HCT116 (cell line): Measurements from ENCODE around the gene SDF2.

Source experiments
- CEBPB ChIP-seq: IDR thresholded peaks from 2 replicates; pipeline ENCODE4 v1.6.1; 2012; ENCODE audit warnings: low read depth
- EZH2phosphoT487 ChIP-seq: fragments of 200-600 bp; IDR thresholded peaks from 2 replicates; pipeline ENCODE4 v1.6.1; 2018; ENCODE audit warnings: antibody characterized with exemption, borderline replicate concordance
- POLR2A ChIP-seq: IDR thresholded peaks from 2 replicates; pipeline ENCODE4 v1.7.0; 2011; ENCODE audit warnings: borderline replicate concordance; ENCODE audit not compliant: insufficient read depth, insufficient read length; ENCODE audit errors: extremely low read depth
- POLR2AphosphoS5 ChIP-seq: IDR thresholded peaks from 2 replicates; pipeline ENCODE4 v1.6.1; 2011; ENCODE audit warnings: mild to moderate bottlenecking, low read depth, low read length, moderate library complexity
- SIN3A ChIP-seq: IDR thresholded peaks from 2 replicates; pipeline ENCODE4 v1.6.1; 2012; ENCODE audit warnings: low read depth
- SP1 ChIP-seq: IDR thresholded peaks from 2 replicates; pipeline ENCODE4 v1.6.1; 2012; ENCODE audit warnings: low read depth
- SRF ChIP-seq: IDR thresholded peaks from 2 replicates; pipeline ENCODE4 v1.6.1; 2012; ENCODE audit warnings: low read depth
- TCF7L2 ChIP-seq: IDR thresholded peaks from 2 replicates; pipeline ENCODE4 v1.7.0; 2011; ENCODE audit warnings: borderline replicate concordance, inconsistent platforms; ENCODE audit not compliant: insufficient read depth, insufficient read length; ENCODE audit errors: extremely low read depth
- ZFX ChIP-seq: fragments of 450-650 bp; IDR thresholded peaks from 2 replicates; pipeline ENCODE4 v1.6.1; 2017
- TF ChIP-seq, protein P1 (sequence below): IDR thresholded peaks from 2 replicates; pipeline ENCODE4 v1.6.1; 2012; ENCODE audit warnings: low read depth
- TF ChIP-seq, protein P2 (sequence below), 3 experiments: fragments of 200-600 bp in 1 of 3; sonication (generic) in 1 of 3; IDR thresholded peaks in 2 of 3; conservative IDR thresholded peaks in 1 of 3; 2 replicates each; pipeline ENCODE4 v1.5.1; 2012 to 2017; ENCODE audit warnings: low read depth in 2 of 3, low read length in 2 of 3, antibody characterized with exemption in 1 of 3, borderline replicate concordance in 1 of 3, control low read depth in 1 of 3, mild to moderate bottlenecking in 1 of 3, mixed read lengths in 1 of 3, mixed run types in 1 of 3, moderate library complexity in 1 of 3; ENCODE audit not compliant: insufficient read depth in 1 of 3
- TF ChIP-seq, protein P3 (sequence below): IDR thresholded peaks from 2 replicates; pipeline ENCODE4 v1.6.1; 2011; ENCODE audit warnings: mild to moderate bottlenecking, low read length, moderate library complexity; ENCODE audit not compliant: insufficient replicate concordance; ENCODE audit errors: extremely low read depth
- TF ChIP-seq, protein P4 (sequence below): IDR thresholded peaks from 2 replicates; pipeline ENCODE4 v1.6.1; 2012

DNA sequence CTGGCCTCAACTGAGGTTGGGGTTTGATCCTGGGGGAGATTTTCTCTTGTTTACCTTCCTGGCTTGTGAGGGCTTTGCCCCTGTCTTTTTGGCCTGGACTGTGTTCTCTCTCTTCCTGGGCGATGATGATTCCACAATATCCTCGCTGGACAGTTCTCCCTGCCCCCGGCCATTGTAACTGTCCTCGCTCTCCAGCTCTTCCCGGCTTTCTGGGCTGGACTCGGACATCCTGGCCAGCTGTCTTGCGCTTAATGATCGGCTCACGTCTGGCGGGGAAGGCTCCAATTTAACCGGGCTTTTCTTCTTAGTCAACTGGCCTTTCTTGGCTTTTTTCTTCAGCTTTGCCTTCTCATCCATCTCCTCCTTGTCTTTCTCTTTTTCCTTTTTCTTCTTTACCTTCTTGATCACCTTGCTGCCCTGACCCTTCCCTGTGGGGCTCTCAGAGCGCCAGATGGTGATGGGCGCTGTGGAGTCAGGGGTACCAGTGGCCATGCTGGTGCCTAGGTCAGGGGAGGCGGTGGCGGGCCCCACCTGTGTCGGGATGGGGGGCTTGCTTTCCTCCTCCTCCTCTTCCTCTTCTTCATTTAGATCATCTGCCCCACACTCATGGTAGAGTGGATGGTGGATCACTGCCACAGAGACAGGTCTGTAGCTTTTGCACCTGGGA is 42.0 kb upstream of the SDF2 start:
- TF ChIP-seq TCF7L2 = no peak
- TF ChIP-seq, protein P1, sequence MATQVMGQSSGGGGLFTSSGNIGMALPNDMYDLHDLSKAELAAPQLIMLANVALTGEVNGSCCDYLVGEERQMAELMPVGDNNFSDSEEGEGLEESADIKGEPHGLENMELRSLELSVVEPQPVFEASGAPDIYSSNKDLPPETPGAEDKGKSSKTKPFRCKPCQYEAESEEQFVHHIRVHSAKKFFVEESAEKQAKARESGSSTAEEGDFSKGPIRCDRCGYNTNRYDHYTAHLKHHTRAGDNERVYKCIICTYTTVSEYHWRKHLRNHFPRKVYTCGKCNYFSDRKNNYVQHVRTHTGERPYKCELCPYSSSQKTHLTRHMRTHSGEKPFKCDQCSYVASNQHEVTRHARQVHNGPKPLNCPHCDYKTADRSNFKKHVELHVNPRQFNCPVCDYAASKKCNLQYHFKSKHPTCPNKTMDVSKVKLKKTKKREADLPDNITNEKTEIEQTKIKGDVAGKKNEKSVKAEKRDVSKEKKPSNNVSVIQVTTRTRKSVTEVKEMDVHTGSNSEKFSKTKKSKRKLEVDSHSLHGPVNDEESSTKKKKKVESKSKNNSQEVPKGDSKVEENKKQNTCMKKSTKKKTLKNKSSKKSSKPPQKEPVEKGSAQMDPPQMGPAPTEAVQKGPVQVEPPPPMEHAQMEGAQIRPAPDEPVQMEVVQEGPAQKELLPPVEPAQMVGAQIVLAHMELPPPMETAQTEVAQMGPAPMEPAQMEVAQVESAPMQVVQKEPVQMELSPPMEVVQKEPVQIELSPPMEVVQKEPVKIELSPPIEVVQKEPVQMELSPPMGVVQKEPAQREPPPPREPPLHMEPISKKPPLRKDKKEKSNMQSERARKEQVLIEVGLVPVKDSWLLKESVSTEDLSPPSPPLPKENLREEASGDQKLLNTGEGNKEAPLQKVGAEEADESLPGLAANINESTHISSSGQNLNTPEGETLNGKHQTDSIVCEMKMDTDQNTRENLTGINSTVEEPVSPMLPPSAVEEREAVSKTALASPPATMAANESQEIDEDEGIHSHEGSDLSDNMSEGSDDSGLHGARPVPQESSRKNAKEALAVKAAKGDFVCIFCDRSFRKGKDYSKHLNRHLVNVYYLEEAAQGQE = no peak
- TF ChIP-seq, protein P2, sequence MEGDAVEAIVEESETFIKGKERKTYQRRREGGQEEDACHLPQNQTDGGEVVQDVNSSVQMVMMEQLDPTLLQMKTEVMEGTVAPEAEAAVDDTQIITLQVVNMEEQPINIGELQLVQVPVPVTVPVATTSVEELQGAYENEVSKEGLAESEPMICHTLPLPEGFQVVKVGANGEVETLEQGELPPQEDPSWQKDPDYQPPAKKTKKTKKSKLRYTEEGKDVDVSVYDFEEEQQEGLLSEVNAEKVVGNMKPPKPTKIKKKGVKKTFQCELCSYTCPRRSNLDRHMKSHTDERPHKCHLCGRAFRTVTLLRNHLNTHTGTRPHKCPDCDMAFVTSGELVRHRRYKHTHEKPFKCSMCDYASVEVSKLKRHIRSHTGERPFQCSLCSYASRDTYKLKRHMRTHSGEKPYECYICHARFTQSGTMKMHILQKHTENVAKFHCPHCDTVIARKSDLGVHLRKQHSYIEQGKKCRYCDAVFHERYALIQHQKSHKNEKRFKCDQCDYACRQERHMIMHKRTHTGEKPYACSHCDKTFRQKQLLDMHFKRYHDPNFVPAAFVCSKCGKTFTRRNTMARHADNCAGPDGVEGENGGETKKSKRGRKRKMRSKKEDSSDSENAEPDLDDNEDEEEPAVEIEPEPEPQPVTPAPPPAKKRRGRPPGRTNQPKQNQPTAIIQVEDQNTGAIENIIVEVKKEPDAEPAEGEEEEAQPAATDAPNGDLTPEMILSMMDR (IDR thresholded peaks at IDR 0.05 in 2 of 3, conservative IDR thresholded peaks at IDR 0.05 in 1 of 3; ENCODE audit: borderline replicate concordance in 1 of 3, insufficient read depth in 1 of 3, low read depth in 2 of 3, low read length in 2 of 3) = no peak
- TF ChIP-seq, protein P3, sequence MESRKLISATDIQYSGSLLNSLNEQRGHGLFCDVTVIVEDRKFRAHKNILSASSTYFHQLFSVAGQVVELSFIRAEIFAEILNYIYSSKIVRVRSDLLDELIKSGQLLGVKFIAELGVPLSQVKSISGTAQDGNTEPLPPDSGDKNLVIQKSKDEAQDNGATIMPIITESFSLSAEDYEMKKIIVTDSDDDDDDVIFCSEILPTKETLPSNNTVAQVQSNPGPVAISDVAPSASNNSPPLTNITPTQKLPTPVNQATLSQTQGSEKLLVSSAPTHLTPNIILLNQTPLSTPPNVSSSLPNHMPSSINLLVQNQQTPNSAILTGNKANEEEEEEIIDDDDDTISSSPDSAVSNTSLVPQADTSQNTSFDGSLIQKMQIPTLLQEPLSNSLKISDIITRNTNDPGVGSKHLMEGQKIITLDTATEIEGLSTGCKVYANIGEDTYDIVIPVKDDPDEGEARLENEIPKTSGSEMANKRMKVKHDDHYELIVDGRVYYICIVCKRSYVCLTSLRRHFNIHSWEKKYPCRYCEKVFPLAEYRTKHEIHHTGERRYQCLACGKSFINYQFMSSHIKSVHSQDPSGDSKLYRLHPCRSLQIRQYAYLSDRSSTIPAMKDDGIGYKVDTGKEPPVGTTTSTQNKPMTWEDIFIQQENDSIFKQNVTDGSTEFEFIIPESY = no peak
- no peak for TF ChIP-seq POLR2AphosphoS5
- TF ChIP-seq ZFX = no peak
- TF ChIP-seq CEBPB = no peak
- TF ChIP-seq SIN3A = no peak
- no peak for TF ChIP-seq POLR2A
- no peak for TF ChIP-seq EZH2phosphoT487
- TF ChIP-seq, protein P4, sequence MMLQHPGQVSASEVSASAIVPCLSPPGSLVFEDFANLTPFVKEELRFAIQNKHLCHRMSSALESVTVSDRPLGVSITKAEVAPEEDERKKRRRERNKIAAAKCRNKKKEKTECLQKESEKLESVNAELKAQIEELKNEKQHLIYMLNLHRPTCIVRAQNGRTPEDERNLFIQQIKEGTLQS = no peak
- TF ChIP-seq SP1 = no peak
- no peak for TF ChIP-seq SRF
